Stimulated activated CD8-positive, alpha-beta memory T cell treated with anti-CD3 and anti-CD28 coated beads, Interleukin-15, amount 100 ng/mL, for 4 hours (primary cell): ENCODE results near the gene PRKN.
"Not testable (repeated sequence)": the region's sequence is repeated elsewhere in the genome, so short reads cannot be mapped to it uniquely, and the experiment has no call there.

Source experiments
- DNase-seq, 2 donors: peaks; one replicate each; pipeline ENCODE4 v3.0.0-alpha.2; 2020; ENCODE audit warnings: low read depth in 2 of 2

PRKN gene

GRCh38 chr6:162538643-162539064 lies 188.9 kb downstream of the PRKN start:
- no peak for DNase-seq

GRCh38 chr6:162533009-162533400 lies 194.6 kb downstream of the PRKN start:
- no peak for DNase-seq

GRCh38 chr6:162532283-162533008 lies 195.1 kb downstream of the PRKN start:
- no peak for DNase-seq

GRCh38 chr6:162531391-162531790 lies 196.2 kb downstream of the PRKN start:
- DNase-seq, result not testable (repeated sequence)

GRCh38 chr6:162528538-162528937 lies 199.0 kb downstream of the PRKN start:
- no peak for DNase-seq

- DNase-seq, result no peak
These were observed 200.6 kb downstream of the PRKN start for GRCh38 chr6:162526960-162527359.

- no peak for DNase-seq
These were observed 202.4 kb downstream of the PRKN start for GRCh38 chr6:162525181-162525580.

GRCh38 chr6:162512744-162513143 lies 214.8 kb downstream of the PRKN start:
- no peak for DNase-seq

- DNase-seq, result no peak
These were observed 230.2 kb downstream of the PRKN start for GRCh38 chr6:162497389-162497788.

- DNase-seq, result no peak
These were observed 233.6 kb downstream of the PRKN start for GRCh38 chr6:162493917-162494316.

GRCh38 chr6:162491637-162492036 lies 235.9 kb downstream of the PRKN start:
- no peak for DNase-seq

- no peak for DNase-seq
These were observed 238.2 kb downstream of the PRKN start for GRCh38 chr6:162489101-162489976.

- DNase-seq, result no peak
These were observed 239.1 kb downstream of the PRKN start for GRCh38 chr6:162488444-162488843.

GRCh38 chr6:162485464-162485863 lies 242.1 kb downstream of the PRKN start:
- DNase-seq, result no peak

GRCh38 chr6:162481938-162482337 lies 245.6 kb downstream of the PRKN start:
- no peak for DNase-seq

- DNase-seq, result no peak
These were observed 246.2 kb downstream of the PRKN start for GRCh38 chr6:162481320-162481719.

GRCh38 chr6:162478192-162478671 lies 249.3 kb downstream of the PRKN start:
- no peak for DNase-seq

- no peak for DNase-seq
These were observed 252.8 kb downstream of the PRKN start for GRCh38 chr6:162474722-162475121.

- no peak for DNase-seq
These were observed 255.7 kb downstream of the PRKN start for GRCh38 chr6:162471842-162472241.

- DNase-seq, result no peak
These were observed 259.2 kb downstream of the PRKN start for GRCh38 chr6:162468326-162468725.

- no peak for DNase-seq
These were observed 259.9 kb downstream of the PRKN start for GRCh38 chr6:162467679-162468078.

- no peak for DNase-seq
These were observed 264.0 kb downstream of the PRKN start for GRCh38 chr6:162463576-162463975.

GRCh38 chr6:162459985-162460384 lies 267.6 kb downstream of the PRKN start:
- DNase-seq, result no peak
